Measurements from ENCODE around the gene WWOX.
A peak's percentile ranks its signal among the peaks of the same experiment; 100 is the strongest.
"Not testable (repeated sequence)": the region's sequence is repeated elsewhere in the genome, so short reads cannot be mapped to it uniquely, and the experiment has no call there.

WWOX gene

DNA sequence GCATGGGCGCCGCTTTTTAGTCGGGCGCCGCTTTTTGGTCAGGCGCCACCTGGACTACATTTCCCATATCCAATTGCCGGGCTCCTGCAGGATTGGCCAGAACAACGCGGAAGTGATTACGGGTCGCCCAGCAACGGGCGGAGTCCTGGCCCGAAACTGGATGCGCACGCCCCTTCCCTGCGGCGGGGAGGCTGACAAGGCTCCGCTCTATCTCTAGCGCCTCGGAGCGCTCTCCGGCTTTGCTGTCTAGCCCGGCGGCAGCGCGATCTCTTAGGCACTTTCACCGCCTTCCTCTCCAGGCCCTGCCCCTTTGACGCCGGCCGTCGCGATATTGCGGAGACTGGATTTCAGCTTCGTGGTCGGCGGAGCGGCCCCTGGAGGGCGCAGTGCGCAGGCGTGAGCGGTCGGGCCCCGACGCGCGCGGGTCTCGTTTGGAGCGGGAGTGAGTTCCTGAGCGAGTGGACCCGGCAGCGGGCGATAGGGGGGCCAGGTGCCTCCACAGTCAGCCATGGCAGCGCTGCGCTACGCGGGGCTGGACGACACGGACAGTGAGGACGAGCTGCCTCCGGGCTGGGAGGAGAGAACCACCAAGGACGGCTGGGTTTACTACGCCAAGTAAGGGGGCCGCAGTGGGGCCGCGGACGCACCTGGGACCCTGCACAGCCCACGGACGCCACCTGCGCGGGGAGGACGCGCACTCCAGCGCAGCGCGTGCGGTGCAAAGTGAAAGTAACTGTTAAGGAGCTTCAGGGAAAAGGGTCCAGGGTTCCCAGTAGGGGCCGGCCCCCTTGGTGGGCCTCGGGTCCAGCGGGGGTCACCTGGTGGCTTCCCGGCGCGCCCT is at the start of gene WWOX:
WWOX (plus strand) TSS at position 384 of the 841 bp plus-strand sequence.
- DNase-seq, result peak; percentile 70 to 89

GRCh38 chr16:78050734-78051400 is 48.6 kb upstream of the WWOX start:
- DNase-seq, result no peak

DNA sequence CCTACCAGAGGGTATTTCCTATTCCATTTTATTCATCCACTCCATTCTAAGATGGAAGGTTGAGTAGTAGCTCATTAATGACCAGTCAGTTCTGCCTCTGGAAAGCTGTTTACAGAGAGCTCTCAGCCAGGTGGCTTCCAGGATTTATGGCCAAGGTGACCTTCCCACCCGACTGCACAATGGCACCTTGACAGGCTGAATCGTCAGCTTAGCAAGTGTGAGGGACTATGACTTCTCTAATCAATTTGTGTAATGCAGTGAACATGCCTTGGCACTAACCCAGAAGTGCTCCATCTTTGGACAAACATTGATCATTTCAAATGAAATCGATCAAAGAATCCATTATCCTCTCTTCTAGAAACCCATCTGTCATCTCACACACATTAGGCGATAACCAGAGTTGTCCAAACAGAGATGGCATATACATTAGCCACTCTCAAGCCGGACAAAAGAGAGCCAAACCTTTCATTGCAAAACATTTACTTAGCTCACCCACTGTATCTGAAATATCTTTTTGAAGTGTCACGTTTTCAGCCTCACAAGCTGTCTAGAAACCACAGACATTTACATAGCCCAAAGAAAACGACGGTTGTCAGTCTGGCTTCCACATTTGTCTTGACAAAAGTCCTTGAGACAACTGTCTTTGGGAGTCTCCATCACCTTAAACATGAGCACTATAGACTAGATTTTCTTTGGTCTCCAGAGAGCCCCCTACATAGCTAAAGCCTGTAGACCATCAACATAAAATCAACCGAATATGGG is 41.5 kb upstream of the WWOX start:
- no peak for DNase-seq

GRCh38 chr16:78059806-78060205 is 39.6 kb upstream of the WWOX start:
- DNase-seq, result not testable (repeated sequence)

- DNase-seq, result no peak
Observed at GRCh38 chr16:78060295-78060694, 39.2 kb upstream of the WWOX start.

GRCh38 chr16:78060809-78061208 is 38.6 kb upstream of the WWOX start:
- DNase-seq, result no peak

DNA sequence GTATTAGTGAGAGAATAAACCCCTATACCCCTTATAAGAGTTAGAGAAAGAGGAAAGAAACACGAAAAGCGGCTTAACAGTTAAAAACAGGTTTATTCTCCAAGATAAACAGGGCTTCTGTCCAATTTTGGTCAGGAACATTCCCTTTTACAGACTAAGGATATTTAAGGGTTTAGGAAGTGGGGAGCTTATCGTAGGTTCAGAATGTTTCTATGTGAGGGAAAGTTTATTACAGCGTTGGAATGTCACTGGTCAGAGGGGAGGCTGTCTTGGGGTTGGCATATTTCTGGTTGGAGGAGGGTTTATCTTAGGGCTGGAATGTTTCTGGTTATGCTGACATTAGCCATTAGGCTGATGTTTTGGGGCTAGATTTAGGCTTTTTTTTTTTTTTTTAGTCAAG is 34.1 kb upstream of the WWOX start:
- DNase-seq, result no peak

GRCh38 chr16:78069913-78070312 is 29.5 kb upstream of the WWOX start:
- no peak for DNase-seq

DNA sequence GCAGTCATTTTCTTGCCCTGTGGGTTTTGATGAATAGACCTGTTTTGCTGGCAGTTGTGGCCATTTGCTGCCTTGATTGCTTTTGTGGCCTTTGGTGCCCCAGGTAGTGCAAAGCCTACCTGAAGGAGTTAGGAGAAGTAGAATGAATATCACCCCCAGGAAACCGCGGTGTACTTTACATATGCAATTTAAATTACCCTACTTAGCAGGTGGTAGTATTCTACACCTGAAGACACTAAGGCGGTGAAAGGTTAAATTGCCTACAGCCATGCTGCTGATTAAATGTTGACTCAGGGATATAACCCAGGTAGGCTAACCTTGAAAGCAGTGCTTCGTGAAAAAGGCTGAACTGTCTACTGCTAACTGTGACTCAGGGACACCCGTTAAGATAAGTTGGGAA is 27.2 kb upstream of the WWOX start:
- DNase-seq, result no peak

- no peak for DNase-seq
Observed at GRCh38 chr16:78075800-78076199, 23.7 kb upstream of the WWOX start.

DNA sequence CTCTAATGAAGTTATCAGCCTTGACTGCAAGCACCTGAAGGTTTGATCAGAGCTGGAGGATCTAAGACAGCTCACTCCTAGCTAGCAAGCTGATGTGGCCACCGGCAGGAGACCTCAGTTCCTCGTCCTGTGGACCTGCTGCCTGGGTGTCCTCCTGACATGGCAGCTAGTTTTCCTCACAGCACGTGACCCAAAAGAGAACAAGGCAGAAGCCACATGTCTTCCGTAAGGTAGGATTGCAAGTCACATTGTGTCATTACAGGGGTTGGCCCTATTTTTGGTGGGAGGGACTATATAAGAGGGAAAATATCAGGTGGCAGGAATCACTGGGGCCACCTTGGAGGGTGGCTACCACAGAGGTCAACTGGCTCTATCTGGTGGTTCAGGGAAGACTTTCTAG is 18.1 kb upstream of the WWOX start:
- no peak for DNase-seq

- DNase-seq, result no peak
Observed at GRCh38 chr16:78091419-78091818, 8.0 kb upstream of the WWOX start.

GRCh38 chr16:78092758-78093157 is 6.7 kb upstream of the WWOX start:
- DNase-seq, result no peak

DNA sequence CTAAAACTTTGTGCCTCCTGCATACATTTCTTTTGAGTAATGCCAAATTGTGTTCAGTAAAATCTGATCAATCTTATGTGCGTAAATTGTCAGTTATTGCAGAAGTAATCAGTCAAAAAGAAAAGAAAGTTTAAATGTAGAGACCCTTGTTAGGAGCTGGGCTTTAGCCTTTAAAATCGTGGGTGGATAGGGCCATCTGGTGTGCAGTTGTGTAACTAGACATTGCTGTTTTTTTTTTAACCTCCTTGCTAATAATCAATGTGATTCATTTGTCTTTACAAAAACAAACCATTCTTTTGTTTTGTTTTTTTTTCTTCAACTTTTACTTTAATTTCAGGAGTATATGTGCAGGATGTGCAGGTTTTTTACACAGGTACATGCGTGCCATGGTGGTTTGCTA is 5.3 kb upstream of the WWOX start:
- DNase-seq, result no peak

DNA sequence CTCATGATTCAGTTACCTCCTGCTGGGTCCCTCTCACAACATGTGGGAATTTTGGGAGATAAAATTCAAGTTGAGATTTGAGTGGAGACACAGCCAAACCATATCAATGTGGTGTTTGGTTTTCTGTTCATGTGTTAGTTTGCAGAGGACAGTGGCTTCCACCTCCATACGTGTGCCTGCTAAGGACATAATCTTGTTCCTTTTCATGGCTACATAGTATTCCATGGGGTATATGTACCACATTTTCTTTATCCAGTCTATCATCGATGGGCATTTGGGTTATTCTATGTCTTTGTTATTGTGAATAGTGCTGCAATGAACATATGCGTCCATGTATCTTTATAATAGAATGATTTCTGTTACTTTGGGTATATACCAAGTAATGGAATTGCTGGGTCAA is 4.5 kb upstream of the WWOX start:
- no peak for DNase-seq

DNA sequence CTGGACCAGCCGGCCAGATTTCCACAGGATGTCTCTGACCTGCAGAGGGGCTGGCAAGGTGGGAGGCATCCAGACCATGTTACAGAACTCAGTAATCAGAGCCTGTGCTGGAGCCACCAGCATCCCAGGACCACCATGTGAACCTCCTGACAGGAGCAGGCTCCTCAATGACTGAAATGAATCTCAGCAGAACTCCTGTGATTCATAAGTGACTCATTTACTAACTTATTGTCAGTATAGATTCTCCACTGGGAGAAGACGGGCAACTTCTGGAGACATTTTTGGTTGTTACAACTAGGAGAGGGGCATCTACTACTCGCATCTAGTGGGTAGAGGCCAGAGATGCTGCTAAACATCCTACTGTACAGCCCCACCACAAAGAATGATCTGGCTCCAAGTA is 3.1 kb upstream of the WWOX start:
- DNase-seq, result no peak

DNA sequence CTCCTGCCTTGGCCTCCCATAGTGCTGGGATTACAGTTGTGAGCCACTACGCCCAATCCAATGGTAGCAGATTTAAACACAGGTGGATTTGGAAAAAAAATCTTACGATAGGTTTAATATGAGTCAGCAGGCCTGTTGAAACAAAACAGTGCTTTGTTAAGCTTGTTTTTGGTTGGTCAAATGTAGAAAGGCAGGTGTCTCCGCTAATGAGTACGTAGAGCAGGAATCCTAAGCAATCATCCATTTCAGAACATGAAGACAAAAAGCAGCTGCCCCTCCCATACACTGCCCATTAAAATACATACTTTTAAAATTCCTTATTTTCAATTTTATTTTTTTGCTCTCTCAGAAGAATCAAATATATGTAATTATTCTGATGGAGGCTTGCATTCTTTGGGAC is 1.9 kb upstream of the WWOX start:
- no peak for DNase-seq

DNA sequence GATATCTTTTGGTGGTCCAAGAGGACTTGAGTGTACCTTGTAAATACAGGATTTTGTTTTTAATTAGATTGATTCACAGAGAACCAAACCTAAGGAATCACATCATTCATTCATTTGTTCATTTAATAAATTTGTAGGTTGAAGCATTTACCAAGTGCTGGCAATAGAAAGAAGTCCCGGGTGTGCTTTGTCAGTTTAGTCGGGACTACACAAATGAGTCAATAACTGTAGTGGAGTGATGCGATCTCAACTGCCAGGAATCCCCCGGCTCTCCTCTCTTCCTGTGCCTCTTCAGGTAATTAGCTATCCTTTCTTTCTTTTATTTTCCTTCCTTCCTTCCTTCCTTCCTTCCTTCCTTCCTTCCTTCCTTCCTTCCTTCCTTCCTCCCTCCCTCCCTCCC is 1.4 kb upstream of the WWOX start:
- no peak for DNase-seq

GRCh38 chr16:78098595-78099270 is 721 bp upstream of the WWOX start:
- no peak for DNase-seq

DNA sequence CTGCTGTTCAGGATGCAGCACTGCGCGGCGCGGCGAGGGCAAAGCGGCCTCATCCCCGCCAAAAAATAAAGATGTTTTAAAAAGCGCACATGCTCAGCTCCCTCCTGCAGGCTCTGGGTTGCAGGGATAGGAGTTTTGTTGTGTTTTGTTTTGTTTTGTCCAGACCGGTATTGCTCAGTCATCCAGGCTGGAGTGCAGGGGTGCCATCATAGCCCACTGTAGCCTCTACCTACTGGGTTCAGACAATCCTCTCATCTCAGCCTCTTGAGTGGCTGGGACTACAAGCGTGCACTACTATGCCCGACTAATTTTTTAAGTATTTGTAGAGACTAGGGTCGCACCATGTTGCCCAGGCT is 636 bp downstream of the WWOX start:
- DNase-seq, result no peak

DNA sequence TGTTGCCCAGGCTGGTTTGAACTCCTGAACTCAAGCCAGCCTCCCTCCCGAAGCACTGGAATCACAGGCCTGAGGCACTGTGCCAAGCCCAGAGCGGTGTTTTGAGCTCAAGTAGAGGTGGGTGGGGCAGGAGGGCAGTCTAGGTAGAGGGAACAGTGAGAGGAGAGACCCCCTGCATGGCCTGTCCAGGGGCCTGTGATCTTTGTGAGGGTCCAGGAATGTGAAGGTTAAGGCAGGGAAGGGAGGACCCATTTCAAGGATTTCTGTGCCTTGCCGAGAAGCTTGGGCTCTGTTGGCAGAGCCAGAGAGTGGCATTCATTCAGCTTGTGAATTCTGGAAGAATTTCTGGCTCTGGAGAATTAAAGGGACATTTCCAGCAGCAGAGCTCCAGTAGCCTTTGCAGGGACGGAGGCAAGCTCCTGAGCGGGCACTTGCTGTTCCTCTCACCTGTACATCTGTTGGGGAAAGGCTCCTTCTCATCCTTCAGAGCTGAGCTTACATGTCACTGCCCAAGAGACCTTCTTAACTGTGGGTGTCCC is 2.7 kb downstream of the WWOX start:
- DNase-seq, result no peak

DNA sequence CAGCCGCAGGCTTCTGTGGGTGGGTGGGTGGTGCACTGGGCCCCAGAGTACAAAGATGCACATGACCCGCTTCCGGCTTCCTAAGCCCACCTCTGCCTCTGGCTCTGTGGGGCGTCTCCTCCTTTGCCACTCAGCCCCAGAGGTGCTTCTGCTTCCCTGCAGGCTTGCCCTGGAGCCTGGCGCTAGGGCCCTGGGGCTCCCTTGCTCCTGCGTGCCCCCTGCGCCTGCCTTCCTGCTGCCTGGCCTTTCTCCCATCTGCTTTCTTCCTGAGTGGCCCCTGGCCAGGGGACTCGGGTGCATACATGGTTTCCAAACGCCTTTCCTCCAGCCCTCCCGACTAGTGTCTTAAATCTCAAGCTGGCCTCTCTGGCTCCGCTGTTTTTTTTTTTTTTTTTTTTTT is 3.4 kb downstream of the WWOX start:
- DNase-seq, result no peak

DNA sequence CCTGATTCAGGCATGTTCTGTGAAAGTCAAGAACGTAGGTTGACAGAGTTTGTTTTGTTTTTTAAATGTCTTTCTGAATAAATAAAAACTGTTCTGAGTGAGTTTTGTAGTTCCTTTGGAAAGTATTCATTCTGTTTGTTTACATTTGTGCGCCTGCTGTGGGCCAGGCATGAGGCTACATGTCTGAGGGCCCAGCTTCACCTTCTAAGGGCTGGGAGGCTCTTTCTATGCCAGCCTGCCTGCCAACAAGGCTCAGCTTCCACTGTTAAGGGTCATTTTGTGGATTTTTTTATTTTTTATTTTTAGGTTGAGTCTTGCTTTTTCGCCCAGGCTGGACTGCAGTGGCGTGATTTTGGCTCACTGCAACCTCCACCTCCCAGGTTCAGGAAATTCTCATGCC is 6.1 kb downstream of the WWOX start:
- no peak for DNase-seq

Measured in NCI-H446 (cell line).